Measurements from ENCODE around the gene FGF1.
A peak's percentile ranks its signal among the peaks of the same experiment; 100 is the strongest.

The FGF1 gene

DNA sequence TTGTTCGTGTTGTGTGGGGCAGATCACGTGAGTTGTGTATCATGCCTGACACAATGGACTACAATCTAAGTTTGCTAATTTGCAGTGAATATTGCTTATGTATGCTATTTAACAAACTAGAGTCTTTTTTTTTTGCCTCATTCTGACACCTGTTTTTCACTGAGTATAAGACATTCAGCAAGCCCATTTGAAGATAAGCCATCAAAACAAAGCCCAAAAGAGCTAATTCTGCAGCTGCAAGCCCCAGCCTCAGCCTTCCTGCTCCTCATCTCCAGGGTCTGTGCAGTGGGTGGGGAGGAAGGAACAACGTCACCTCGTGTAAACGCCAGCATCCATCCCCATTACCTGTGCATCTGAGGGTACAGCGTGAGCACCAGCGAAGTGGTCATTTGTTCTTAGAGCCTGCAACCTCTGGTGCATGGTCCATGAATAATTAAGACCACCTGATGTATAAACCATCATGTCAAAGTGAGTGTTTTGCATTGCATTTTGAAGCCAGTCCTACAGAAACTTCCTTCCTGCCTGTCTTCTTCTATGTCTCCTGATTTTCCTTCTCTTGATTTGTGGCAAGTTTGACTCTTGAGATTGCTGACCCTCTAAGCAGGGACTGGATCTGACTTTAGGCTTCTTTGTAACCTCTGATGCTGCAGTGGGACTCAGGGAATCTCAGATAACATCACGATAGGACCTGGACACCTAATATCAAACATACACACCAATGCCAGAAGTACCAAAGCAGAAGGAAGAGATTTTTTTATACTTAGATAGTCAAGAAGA lies 73.2 kb downstream of the FGF1 start:
- no peak for DNase-seq (ENCODE audit: low read depth in 2 of 2)

DNA sequence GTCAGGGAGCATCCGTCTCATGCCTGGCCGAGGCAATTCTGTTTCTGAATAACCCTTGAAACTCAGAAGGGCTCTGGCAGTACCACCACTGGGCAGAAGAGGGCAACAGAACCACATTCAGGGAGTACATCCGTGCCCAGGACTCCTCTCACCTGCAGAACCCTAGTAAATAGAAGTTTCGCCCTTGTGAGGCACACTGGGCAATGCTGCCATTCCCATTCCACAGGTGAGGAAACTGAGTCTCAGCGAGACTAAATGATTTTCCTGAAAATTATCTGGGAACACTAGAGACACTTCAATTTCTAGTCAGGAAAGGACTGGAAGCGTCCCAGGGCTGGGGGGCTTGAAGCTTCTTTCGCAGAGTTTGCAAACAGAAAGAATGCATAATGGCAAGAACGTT lies 74.7 kb downstream of the FGF1 start:
- peak; percentile 60 to 70 for DNase-seq (ENCODE audit: low read depth in 2 of 2)

DNA sequence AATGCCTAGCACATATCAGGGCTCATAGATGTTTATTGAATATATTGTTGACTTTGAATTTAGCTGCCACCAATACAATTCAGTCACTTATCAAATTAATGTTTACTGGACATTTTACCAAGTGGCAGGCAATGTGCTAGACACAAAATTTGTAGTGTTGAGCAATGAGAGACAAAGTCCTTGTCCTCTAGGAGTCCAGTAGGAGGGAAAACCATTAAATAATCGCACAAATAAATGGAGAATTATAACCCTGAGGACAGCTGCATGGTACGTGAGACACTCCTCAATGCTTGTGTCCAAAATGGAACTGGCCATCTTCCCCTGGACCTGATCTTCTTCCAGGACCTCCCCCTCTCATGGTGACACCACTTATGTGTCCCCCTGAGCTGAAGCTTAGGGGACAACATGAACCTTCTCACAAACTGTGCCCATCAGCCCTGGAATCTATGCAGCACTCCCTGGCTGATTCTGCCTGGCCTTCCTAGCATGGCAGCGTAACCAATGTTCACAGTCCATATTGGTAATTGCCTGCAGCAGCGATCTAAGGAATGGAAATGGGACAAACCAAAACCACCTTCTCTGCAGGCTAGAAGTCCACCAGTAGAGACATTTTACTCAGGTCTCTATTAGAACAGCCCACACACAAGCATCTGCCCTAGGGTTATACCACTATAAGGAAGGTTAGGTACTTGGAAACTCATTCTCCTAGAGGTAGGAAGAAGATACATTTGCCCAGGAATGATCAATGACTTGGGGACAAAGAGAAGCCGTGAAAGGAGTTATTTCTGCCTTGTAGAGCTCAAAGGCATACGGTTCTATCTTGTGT lies 75.5 kb downstream of the FGF1 start:
- no peak for DNase-seq (ENCODE audit: low read depth in 2 of 2)

DNA sequence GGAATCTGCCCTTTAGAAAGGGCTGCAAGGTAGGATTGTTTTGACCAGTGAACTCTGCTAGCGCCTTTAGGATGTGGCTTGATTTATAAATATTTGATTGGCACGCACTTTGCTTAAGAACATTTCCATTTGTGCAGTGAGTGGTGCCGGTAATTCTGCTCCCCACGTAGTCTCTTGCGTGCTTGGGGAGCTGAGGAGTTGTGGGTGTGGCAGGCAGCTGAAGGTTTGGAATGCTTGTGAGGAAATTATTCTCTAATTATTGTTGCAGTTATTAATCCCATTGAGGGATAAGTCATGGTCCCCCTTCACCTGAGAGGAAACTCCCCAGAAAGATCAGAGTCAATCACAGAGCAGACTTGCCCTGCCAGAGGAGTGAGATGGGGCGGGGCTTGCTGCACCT lies 76.7 kb downstream of the FGF1 start:
- DNase-seq (ENCODE audit: low read depth in 2 of 2), result no peak

DNA sequence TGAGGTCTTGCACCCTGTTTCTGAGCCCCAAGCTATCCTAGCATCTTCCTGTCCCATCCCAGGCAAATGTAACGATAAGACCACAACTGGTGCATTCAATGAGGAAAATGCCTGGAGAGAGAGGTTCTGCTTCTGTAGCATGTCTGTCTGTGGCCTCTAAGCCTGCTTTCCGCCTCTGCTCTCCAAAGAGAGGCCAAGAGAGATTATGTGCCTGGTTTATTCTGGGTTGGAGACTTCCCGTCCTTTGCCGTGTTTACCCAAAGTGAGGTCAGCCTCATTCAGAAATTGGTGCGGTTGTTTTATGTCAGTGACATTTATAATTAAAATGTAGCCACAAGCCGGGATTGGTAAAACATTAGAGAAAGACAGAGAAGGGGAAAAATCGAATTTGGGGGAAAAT lies 77.8 kb downstream of the FGF1 start:
- no peak for DNase-seq (ENCODE audit: low read depth in 2 of 2)

DNA sequence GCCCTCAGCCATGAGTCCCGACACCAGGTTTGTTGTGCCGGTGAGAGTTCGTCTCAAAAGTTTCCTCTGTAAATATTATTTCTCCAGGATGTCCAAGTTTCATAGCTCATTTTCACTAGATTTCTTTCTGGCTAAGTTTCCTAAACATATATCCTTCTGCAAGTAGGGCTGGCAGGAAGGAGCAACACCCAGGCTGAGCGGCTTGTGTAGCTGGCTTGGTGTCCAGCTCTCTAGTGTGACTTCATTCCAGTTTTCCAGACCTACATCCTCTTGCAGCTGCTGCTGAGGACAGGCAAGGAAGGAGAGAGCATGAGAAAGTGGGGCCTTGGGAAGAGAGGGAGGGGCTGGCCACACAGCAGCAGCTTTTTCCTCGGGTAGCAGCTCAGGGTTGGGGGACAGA lies 80.3 kb downstream of the FGF1 start:
- no peak for DNase-seq (ENCODE audit: low read depth in 2 of 2)

DNA sequence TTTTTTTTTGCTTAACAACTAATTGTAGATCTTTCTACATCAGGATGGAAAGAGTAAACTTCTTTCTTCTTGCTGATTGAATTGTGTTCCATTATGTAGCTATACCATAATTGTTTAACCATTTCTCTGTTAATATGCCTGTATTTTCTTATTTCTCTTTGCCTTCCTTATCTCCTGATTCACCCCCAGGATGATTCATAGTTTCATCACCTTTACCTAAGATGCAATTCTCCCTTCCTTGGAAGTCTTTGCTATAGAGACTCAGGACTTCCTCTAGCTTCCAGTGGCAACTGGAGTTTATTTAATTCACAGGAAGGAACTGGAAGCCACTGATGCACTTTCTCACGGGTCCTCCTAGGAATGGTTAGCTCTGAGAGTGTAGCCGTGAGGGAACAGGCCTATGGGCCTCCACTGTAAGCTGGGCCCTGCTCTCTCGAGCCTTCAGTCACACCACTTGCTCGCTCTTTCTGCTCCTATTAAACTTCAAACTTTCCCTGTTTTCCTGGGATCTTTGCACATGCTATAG lies 83.1 kb downstream of the FGF1 start:
- no peak for DNase-seq (ENCODE audit: low read depth in 2 of 2)

DNA sequence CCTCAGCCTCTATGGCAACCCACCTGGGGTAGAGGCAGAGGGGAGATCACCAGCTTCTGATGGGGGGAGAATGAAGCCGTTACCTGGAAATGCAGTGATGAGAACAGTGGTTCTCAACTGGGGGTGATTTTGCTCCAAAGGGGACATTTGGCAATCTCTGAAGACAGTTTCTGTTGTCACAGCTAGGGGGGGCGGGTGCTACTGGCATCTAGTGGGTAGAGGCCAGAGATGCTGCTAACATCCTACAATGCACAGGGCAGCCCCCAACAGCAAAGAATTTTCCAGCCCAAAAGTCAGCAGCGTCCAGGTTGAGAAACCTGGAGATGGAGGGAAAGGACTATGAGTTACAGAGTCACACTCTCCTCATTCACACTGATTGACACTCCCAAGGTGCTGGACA lies 84.5 kb downstream of the FGF1 start:
- DNase-seq (ENCODE audit: low read depth in 2 of 2), result no peak

DNA sequence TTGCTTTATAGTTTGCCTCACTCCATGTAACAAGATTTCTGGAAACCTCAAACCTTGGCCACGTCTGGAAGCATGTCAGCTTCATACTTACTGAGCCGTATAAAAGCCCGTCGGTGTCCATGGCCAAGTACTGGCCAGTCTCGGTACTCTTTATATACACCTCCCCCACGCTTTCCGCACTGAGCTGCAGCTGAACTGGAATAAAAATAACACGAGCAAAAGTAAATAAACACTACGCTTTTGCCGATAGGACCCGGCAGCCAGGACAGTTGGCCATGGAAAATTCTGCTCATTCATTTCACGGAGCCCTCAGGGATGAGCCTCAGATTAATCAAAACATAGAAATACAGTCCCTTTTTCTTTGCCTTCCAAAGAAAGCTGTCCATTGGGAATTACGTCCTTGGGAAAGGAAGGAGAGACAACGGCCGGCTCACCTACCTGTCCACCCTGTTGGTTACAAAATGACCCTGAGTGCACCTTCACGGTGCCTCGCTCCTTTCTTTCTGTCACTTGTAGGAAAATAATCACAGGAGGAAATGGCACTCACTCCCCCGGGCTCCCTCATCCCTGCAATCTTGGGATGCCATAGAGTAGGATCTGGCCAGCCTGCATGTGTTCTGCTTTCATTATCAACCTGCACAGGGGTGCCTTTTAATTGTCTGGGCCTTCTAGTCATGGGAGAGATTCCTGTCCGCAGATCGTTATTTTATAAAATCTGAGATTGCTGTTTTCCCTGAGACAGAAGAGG lies 85.1 kb downstream of the FGF1 start:
- DNase-seq (ENCODE audit: low read depth in 2 of 2), result no peak

DNA sequence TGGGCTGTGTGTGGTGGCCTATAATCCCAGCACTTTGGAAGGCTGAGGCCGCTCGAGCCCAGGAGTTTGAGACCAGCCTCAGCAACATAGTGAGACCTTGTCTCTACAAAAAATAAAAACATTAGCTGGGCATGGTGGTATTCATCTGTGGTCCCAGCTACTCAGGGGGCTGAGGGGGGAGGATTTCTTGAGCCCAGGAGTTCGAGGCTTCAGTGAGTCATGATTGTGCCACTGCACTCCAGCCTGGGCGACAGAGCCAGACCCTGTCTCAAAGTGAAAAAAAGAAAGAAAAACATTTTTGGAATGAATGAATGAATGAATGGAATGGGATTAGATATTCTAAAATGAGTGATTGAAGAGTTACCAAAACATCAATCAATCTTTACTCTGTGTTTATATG lies 85.8 kb downstream of the FGF1 start:
- no peak for DNase-seq (ENCODE audit: low read depth in 2 of 2)

DNA sequence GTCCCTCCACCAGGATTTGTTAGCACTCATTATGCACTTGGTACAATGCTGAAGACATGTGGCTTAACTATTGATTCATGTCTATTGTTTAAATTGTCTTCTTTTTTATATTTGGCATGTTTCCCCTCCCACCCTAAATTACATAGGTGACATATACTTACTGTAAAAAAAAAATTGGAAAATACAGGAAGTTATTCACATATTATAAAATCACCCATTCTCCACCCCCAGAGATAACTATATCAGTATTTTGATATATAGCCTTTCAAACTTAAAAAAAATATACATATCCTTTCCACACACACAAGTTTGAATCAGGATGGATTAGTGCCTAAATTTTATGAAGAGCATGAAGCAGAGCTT lies 87.6 kb downstream of the FGF1 start:
- DNase-seq (ENCODE audit: low read depth in 2 of 2), result no peak

DNA sequence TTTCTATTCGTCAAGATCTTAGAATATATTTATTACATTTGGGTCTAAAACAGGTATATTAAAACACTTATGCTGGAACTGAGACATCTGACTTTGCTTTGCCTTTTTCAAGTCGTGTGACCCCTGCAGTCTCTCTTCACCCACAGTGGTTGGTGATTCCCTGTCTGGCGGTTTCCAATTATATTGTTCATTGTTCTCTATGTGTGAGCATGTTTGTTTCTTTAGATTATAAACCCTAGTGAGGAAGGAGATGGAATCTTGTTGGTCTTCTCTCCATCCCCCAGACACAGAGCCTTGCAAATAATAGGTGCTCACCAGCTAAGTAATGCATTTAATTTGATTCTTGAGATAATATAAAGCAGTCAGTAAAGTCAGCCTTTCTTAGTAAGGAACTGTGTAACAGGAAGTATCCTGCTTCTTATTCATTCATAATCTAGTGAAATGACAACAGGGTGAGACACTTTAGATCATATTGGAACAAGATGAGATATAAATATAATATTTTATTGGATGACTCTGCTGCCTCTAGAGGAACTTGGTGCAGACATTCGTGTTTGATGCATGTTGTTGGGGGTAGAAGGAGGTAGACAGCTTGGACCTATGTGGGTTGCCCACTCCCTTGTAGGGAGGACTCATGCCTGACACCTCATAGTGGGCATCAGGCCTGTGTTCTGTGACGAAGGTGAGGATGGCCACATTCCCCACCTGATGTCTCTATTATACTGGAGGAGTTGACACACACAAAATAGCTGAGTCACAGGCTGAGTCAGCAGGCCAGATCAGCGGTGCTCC lies 88.1 kb downstream of the FGF1 start:
- peak in 1 of 2 donors; percentile 19 for DNase-seq (ENCODE audit: low read depth in 2 of 2)

DNA sequence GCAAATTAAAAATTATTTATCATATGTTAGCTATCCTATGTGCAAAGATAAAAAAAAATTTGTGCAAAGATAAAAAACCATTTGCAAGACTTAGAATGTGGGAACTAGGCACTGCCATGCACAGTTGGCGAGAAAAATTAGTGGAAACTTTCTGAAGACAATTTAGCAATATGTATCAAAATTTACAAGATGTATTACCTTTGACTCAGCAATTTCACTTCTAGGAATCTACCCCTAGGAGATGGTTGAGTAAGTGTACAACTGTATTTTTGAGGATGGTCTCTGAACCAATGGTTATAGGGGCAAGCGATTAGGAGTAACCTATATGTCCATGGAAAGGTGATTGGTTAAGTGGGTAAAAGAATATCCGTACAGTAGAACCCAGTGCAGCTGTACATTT lies 88.9 kb downstream of the FGF1 start:
- no peak for DNase-seq (ENCODE audit: low read depth in 2 of 2)

DNA sequence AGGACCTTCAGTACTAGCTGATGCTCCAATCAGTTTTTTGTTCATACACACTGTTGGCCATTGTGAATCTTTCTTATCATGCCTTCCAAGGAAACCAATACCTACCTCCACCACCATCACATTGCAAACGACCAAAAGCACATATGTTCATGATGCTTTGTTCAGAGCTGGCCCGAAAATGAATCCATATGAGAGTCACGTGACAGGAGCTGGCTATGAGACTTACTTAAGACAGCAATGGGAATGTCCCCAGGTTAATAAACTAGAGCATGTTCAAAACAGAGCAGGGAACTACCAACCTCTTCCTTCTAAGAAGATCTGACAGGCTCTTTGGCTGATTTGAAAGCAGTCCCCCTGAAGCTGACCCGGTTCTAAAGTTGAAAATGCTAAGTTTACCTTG lies 93.5 kb downstream of the FGF1 start:
- no peak for DNase-seq (ENCODE audit: low read depth in 2 of 2)

DNA sequence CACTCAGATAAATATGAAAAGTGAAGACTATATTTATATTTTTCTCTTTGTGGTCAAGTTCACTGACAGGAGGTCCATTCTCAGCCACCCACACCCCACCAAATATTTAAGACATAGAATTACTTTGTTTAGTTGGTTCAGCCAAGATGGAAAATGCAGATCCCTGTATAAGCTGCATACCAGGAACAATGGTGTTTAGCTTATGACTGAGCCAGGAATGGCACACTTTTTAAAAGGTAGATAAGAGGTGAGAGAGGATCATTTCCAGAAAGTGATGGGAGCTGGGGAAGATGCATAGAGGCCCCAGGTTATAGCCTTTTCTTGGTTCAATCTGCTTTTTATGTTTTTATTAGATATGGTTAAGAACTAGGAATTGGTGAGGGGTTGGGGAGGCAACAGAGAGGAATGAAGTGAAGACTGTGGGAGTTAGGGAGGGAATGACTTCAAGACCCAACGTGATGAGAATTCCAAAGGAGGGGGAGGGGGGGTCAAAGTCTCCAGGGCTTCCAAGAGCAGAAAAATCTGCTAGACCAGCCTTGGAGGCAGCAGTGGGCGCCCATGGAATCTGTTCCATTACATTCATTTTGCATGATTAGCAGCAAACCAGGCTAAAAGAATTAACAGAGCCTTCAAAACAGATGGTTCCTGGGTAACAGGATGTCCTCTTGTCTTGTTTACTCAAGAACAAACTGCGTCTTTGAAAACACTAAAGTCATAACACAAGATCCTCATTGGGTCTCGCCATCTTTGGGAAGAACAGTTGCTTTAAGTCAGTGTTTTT lies 95.2 kb downstream of the FGF1 start:
- no peak for DNase-seq (ENCODE audit: low read depth in 2 of 2)

DNA sequence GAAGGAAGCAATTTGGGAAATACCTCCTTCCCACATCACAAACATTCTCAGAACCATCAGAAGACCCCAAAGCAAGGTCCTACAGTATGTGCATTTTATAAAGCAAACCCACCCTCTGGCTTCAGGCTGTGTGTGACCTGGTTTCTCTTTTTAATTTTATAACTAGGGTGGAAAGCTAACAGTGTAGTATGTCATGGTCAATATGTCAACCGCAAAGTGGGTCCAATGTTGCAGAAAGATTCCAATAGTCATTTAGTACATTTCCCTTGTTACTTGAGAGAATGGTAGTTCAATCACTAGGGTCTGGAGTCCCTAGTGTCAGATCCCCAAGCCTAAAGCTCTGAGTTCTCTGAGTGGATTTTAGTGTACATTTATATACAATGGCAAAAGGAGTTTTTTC lies 96.2 kb downstream of the FGF1 start:
- no peak for DNase-seq (ENCODE audit: low read depth in 2 of 2)

DNA sequence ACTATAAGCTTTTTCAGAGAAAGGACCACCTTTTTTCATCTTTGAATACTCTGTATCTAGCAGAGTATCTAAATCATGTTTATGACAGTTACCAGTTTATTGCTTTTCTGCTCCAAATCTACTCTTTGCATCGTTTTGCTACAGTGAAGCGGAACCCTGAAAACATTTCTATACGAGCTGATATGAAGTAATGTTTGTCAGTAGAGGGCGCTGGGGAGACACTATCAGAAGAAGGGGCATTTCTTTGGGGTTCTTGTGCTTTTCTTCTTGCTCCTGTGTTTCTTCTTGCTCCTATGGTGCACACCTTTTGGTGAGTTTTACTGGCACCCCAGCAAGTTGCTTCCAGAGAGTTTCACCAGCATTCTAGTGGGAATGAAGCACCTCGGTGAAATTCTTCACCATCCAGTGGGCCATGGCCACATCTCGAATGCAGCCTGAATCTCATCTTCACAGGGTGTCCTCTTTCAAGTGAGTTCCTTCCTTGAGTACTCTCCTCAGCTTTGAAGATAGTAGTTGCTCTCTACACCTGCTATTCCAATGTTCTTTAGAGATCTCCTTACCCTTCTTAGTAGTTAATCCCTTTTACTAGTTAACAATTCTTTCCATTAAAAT lies 98.4 kb downstream of the FGF1 start:
- peak; percentile 6 to 13 for DNase-seq (ENCODE audit: low read depth in 2 of 2)

DNA sequence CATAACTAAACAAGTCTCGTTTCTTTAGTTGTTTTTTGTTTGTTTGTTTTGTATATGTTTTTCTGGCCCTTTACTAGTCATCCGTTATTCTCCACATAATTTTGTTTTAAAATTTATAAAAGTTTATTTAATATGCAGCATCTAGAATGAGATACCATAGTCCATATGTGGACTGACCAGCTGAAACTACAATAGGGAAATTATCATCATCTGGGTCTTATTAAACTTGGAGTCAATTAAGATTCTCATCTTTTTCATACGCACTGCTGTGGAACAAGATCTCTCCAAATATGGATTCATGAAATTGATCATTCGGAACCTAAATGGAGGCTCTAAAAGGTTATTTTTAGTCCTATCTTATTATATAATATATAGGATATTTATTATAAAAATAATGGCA lies 99.3 kb downstream of the FGF1 start:
- DNase-seq (ENCODE audit: low read depth in 2 of 2), result no peak

DNA sequence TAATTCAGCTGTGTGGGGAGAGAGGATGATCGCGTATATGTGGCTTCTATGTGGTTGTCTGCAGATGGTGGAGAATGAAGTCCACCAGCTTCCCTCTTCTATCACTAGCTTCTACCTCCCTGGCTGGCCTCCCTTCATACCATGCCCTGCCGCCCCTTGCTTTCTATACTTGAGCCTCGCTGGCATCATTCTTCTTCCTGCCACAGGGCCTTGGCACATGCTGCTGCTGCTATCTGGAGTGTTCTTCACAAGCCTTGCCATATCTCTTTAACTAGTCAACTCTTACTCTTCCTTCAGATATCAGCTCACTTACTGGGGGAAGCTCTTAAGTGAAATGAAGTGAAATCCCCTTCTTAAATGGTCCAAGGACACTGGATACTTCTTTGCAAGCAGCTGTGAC lies 100.4 kb downstream of the FGF1 start:
- DNase-seq (ENCODE audit: low read depth in 2 of 2), result no peak

DNA sequence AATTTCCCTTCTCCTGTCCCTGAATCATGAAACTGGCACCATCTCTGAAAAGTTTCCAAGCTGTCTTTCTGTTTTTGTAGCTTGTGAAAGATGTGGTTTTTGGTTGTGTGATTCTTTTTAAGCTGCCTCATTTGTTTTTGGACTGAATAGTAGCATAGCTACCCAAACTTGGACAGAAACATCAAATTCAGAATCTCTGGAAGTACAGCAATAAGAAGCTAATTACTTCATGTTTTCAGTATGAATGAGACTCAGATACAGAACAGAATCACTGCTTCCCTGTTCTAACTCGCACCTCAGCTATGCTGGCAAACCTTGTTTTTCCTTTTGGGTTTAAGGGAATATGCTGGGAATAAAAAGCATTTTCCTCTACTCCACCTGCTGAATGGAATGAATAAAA lies 101.0 kb downstream of the FGF1 start:
- no peak for DNase-seq (ENCODE audit: low read depth in 2 of 2)
